ENCODE measurements around the gene DUSP6. TPM values are rescaled to one million over a fixed set of nuclear protein-coding genes. Genes with fewer than 3 reads are reported as not detected.
A peak's percentile ranks its signal among the peaks of the same experiment; 100 is the strongest.

Gene DUSP6
- total and polyA plus RNA-seq, 9 of the 15 experiments (the other 6 are each of a cell fraction or from before 2014, with no cell fraction given), result 0.04 to 0.60 (median 0.08) TPM; not detected in 2

- DNase-seq (ENCODE audit: extremely low read depth in 1 of 4, low spot score in 3 of 4) (no peak), FAIRE-seq (no peak), ATAC-seq (no peak)
- Histone ChIP-seq H2AFZ (ENCODE audit: low read depth, low read length) (no peak overlapping the region), H3K9me1 (ENCODE audit: control insufficient read depth, insufficient read depth, low read length) (no peaks in the 10 kb centered on the region), H3K27ac (ENCODE audit: extremely low read depth, low read depth, low read length) (no peak overlapping the region), H3K79me2 (ENCODE audit: control insufficient read depth, insufficient read depth, low read length) (no peaks in the 10 kb centered on the region), H3K9me3 (replicated peaks; ENCODE audit: control insufficient read depth, insufficient read depth, low read depth, low read length) (no peaks in the 10 kb centered on the region), H3K4me3 (no peak overlapping the region), H3K4me2 (ENCODE audit: insufficient read depth, low read length) (no peak overlapping the region), H3K9ac (ENCODE audit: insufficient read depth in 1 of 2, low read depth in 2 of 2, low read length in 2 of 2) (no peak overlapping the region), H3K4me1 (replicated peaks in 1 of 2; ENCODE audit: control insufficient read depth in 2 of 2, insufficient read depth in 2 of 2, low read length in 2 of 2) (peaks cover 0 to 16% of the 10 kb centered on the region in 2 experiments; a peak in 2 of 5 replicates), H3K36me3 (ENCODE audit: control insufficient read depth, insufficient read depth, low read length) (no peaks in the 10 kb centered on the region), H4K20me1 (replicated peaks; ENCODE audit: control insufficient read depth, insufficient read depth, low read length) (no peaks in the 10 kb centered on the region), H3K27me3 (ENCODE audit: control insufficient read depth in 2 of 2, insufficient read depth in 2 of 2, low read length in 2 of 2) (no peaks in the 10 kb centered on the region; a peak in 1 of 5 replicates)
- no TSS peak for BruUV-seq (replicated peaks)
- POLR2A ChIA-PET, result interaction anchor here (0.6 to 0.7 kb wide), 2 partner anchors 12 to 291 kb away, joined by 3 read pairs; no protein-coding TSS in a partner anchor
- in situ Hi-C loops (cut with MboI), result no loop called here
- no peak for TF ChIP-seq HES1 (IDR thresholded peaks at IDR 0.05; ENCODE audit: low read depth)
- TF ChIP-seq PKNOX1 (IDR thresholded peaks at IDR 0.05), result 0 out of 2 replicates have a peak, but pooled peaks have one; percentile 19
- TF ChIP-seq CEBPZ (IDR thresholded peaks at IDR 0.05; ENCODE audit: borderline replicate concordance, low read depth, low read length), result no peak
- intact Hi-C loops (cut with micrococcal nuclease), result no loop called here
- WGBS (ENCODE audit: insufficient coverage, low coverage, missing lambda C conversion rate), result 7% methylated on average over 6 of the region's 6 CpGs
- CTCF ChIA-PET (ENCODE audit: low intra/inter-chr PET ratio), result no interaction called here
These were observed 27.0 kb upstream of the DUSP6 start for GRCh38 chr12:89379148-89379838.

Data from K562 (cell line).